Measurements from ENCODE around the gene ZBTB16.

- no peak for TF ChIP-seq CTCF (IDR thresholded peaks at IDR 0.05; ENCODE audit: borderline replicate concordance, extremely low read depth, low read length, poor library complexity, severe bottlenecking)
- no peak for TF ChIP-seq EZH2 (IDR thresholded peaks at IDR 0.05; ENCODE audit: borderline replicate concordance, low read depth, low read length, severe bottlenecking)
Measured at GRCh38 chr11:114141863-114142580, 82.5 kb downstream of the ZBTB16 start.

Data from DND-41 (cell line).